Germinal center (tissue), 1 donor: ENCODE results near the gene MVB12B.
"Not testable (repeated sequence)": the region's sequence is repeated elsewhere in the genome, so short reads cannot be mapped to it uniquely, and the experiment has no call there.

Experiments used
- DNase-seq: peaks from one replicate; pipeline ENCODE4 v3.0.0; 2012; ENCODE audit warnings: mixed read lengths, low spot score

MVB12B gene, protein sequence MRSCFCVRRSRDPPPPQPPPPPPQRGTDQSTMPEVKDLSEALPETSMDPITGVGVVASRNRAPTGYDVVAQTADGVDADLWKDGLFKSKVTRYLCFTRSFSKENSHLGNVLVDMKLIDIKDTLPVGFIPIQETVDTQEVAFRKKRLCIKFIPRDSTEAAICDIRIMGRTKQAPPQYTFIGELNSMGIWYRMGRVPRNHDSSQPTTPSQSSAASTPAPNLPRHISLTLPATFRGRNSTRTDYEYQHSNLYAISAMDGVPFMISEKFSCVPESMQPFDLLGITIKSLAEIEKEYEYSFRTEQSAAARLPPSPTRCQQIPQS

DNA sequence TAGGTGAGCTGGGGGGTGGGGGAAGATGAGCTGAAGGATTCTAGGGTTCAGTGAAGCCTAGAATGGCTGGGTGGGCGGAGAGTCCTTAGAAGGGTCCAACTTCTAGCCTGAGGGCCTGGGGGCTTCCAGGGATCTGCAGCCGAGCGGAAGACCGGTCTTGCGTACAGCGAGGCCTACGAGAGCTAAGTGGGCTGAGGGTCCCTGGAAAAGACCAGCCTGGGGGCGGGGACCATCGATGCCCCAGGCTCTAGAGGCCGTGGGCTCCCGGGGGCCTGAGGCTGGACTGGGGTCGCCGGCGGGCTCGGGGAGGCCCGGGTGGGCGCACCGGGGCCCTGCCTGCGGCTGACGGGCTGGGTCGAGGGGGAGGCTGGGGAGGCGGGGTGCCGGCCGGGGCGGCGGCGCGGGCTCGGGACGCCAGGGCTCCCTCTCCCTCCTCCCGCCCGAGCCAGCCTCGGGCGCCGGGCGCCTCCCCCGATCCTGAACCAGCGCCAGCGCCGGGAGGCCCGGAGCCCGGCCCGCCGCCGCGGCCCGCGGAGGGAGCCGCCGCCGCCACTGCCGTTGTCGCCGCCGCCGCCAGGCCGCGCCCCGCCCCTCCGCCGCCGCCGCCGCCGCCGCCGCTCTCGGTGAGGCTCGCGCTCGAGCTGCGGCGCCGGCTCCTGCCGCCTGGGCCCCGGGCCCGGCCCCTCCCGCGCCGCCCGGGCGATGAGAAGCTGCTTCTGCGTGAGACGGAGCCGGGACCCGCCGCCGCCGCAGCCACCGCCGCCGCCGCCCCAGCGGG, at the start of gene MVB12B:
MVB12B (plus strand) TSS at position 602 of the 778 bp plus-strand sequence; CDS start at position 703, 101 bp downstream.
- DNase-seq = peak; percentile 73

DNA sequence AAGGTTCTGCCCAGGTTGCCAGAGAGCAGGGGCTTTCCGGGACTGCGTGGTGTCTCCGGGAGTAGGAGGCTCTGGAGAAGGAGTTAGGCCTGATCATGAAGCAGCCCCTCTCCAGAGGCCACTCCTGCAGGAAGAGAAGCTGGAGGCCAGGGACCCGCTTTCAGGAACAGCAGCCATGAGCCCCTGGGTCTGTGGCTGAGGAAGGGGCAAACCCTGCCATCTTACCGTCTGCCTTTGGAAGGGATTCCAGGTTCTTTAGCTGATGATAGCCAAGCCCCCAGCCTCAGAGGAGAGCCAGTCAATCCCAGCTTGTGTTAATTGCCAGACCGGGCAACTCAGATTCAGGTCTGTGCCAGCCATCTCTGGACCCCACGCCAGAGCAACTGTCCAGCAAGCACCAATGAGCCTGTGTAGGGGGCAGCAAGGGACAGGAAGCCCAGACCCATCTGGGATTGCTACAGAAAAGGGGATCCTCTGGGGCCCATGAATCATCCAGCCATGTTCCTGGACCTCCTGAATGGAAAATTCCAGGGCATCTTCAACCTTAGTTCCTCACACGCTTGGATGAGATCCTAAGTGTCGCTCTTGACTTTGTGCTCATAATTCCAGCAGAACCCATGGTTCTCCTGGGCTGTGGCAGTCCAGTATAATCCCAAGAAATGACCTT, 42.7 kb upstream of the MVB12B start:
- no peak for DNase-seq

DNA sequence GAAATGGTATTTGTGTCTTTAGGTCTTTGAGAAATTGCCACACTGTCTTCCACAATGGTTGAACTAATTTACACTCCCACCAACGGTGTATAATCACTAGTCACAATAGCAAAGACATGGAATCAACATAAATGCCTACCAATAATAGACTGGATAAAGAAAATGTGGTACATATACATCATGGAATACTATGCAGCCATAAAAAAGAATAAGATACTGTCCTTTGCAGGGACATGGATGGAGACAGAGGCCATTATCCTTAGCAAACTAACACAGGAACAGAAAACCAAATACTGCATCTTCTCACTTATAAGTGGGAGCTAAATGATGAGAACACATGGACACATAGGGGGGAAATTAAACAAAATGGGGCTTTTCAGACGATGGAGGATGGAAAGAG, 41.0 kb upstream of the MVB12B start:
- not testable (repeated sequence) for DNase-seq

DNA sequence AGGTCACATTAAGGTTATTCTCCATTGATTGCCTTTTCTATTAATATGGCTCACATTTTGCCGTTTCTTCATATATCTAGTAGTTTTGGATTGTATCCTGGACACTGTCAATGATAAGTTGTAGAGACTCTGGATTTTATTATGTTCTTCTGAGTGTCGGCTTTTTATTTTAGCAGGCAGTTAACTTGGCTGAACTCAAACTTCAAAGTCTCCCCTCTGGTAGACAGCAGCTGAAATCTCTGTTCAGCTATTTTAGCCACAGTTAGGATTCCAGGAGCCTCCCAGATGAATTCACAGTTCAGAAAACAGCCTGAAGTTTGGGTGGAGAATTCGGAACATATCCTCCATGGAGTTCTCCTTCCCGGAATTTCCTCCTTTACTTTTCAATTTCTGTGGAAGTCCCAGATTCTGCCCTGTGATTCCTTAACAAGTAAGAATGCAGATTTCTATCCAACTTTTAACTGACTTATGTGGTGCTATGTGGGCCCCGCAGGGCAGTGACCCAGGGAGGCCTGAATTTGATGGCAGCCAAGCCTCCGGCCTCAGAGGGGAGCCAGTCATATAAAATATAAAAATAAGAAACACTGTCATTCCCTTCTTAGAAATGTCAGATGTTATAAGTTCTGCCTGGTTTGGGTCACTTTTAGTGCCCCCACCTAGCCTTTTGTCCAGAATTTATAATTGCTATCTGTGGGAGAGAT, 39.3 kb upstream of the MVB12B start:
- no peak for DNase-seq

DNA sequence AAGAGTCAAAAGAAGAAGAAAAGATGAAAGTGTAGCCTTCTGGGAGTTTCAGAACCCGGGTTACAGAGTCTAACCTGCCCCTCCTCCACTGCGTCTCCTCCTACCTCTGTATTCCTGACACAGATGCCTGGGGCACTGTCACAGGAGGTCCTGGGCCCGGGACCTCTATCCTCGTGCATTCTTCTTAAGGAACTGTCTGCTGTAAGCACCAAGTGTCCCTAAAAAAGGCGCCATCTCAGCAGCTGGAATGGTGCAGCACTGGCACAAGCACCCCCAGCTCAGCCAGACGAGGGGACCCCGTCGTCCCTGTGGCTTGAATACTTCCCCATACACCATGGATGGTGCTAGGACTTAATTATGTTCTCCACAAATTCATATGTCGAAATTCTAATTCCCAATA, 35.8 kb upstream of the MVB12B start:
- DNase-seq = no peak

DNA sequence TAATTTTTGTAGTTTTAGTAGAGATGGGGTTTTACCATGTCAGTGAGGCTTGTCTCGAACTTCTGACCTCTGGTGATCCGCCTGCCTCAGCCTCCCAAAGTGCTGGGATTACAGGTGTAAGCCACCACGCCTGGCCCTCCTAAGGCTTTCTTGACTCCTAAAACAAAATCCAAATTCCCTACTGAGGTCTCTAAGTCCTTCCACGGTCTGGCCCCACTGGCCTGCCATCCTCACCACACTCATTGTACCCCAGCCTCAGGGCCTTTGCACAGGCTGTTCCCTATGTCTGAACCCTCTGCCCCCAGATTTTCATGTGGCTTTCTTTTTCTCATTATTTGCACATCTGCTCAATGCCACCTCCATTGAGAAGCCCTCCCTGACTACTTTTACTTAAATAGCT, 34.7 kb upstream of the MVB12B start:
- DNase-seq = no peak

DNA sequence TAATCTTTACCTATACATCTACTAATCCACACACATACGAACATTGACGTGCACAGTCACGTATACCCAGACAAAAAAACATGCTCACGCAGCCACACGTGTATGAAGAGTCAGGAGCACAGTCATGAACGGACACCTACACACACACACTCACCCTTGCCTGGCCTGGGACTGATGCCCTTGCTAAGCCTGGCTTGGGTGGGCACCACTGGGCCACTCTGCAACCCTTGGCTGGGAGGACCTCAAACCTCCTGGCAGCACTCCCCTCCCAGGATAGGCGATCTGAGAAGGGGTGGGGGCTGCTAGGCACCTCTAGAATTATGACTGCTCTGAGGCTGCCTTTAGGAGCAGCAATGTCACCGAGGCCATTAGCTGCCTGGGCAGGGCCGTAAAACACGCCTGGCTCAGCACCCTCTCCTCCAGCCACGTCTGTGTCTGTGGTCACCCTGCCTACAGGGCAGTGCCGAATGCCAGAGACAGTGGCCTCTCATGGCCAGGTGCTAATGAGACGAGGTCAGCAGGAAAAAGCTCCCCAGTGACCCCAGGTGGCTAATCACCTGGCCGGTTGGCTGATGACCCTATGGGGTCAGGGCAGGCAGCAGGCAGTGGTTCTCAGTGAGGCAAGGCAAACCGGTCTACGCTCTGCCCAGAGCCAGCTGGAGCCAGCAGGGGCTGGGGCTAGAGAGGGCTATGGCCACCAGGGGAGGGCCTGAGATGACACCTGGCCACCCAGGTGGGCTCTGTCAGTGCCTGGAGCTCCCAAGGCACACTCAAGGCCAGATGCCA, 33.7 kb upstream of the MVB12B start:
- DNase-seq = no peak

DNA sequence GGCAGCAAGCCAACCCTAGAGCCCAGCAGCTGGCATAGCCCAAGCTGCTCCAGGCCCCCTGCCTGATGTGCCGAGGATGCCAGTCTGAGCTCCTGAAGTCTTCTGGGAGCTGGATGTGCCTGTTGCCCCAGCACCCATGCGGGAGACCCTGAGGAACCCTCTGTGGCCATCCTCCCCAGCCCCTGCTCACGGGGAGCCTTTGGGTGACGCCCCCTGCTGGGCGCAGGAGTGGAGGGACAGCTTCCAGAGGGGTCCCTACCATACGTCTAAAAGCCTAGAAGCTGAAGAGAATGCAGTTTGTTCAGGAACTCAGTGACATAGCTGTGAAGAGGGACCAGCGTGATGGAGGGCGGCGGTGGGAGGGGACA, 33.1 kb upstream of the MVB12B start:
- no peak for DNase-seq

DNA sequence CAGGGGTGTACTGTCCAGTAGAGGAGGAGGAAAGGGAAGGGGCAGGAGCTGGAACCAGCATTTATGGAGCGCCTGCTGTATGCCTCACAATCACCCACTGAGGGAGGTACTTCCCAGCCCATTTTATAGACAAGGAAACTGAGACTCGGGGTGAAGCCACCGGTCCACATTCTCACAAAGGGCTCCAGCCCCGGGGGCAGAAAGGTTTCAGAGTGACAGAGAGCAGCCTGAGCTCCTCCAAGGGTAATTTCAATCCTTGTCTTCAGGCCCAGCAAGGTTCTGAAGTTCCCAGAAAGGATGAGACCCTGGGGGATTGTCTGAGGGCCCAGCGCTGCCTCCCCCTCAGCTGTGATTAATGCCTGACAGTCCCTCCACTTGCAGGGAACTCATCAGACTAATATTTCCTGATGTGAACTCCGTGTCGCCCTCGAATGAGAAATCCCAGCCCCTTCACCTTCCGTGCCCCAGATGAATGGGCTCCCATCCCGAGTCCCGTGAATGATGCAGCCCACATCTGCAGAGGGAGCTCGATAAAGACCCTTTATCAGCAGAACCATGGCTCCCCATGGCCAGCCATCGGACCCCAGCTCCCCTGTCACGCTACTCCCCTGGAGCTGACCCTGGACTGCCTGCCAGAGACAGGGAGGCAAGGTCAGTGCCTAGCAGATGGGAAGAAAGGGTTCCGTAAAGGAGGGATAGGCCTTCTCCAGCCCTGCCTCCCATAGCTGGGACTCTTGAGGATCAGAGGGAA, 32.1 kb upstream of the MVB12B start:
- no peak for DNase-seq

DNA sequence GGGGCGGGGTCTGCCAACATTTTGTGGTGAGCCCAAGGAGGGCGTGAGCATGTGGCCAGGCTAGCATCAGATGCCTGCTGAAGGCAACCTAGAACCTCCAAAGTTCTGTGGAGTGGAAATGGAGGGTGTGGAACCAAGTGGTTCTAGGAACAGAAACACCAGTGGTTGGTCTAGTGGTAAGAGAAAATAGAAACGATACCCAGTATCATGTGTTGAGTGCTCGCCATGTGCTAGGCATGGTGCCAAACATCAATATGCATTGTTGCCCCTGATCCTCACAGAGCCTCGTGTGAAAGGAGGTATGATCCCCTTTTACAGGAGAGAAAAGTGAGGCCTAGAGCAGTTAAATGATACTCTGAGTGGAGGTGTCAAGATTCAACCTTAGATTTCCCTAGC, 31.5 kb upstream of the MVB12B start:
- no peak for DNase-seq

DNA sequence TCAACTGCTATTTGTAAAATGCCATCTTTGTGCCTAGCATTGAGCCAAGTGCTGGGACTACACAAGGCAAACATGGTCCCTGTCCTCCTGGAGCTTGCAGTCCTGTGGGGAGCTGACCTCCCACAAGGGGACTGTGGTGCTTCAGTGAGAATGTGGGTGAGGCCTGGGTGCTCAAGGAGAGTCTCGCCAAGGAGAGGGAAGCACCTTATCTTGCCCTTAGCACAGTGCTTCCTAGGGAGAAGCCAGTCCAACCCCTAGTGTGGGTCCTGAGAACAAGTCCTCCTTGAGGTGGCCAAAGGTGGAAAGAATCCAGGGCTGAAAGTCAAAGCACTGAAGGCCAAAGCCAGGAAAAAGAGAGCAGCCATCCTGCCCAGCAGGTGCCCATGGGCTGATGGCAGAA, 31.1 kb upstream of the MVB12B start:
- no peak for DNase-seq

DNA sequence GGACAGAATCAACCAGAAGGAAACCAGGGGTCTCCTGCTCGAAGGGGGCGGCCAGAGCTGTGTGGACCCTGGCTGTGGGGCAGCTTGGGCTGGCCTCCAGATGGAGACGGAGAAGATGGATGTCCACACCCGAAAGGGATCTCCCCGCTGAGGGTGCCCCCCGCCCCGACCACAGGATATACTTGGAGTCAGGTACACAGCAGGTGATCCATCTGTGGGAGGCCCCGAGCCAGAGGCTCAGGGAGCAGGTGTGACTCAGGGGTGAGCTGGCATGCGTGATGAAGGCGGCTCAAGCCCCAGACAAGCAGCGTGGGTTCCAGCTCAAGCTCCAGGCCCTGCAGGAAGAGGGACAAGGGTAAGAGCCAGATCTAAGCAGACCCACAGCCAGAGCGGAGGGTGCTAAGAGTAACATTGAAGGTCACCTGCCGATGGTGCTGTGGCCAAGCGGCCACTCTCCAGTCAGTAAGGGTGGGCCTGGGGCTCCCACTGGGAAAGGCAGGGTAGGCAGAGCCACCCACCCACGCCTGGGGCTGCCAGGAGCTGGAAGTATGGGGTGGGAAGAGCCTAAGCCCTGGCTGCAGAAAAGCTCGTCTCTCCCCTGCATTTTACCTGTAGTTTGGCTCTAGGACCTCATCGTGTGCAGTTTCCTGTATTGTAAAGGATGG, 30.6 kb upstream of the MVB12B start:
- DNase-seq = no peak

DNA sequence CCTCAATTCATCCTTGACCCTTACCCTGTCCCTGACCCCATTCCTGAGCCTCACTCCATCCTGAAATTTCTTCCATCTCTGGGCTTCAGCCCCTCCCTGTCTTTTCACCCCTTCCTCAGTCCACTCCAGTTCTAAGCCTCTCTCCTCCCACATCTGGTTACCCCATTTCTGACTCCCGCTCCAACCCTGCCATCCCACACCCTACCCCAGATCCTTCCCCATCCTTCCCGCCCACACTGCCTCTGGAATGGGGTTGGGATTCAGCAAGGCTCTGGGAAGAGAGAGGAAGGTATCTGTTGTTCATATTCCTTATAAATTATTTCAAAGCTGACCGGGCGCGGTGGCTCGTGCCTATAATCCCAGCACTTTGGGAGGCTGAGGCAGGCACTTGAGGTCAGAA, 29.9 kb upstream of the MVB12B start:
- DNase-seq = no peak

DNA sequence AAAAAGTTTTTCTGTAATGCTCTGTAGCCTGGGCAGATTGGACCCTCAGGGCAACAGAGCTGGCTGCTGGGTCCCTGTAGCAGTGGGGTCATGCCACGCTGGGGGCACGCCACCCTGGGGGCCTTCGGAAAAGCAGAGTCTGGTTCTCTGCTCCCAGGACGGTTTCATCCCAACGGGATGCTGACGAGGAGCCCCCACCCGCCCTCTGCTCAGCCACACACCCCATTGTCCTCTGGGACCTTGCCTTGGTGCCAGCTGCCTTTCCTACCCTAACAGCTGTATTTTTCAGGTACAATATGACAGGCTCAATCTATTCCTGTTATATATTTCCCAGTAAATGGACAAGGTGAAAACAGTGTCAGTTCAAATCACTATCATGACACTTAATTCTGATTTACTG, 29.0 kb upstream of the MVB12B start:
- no peak for DNase-seq

DNA sequence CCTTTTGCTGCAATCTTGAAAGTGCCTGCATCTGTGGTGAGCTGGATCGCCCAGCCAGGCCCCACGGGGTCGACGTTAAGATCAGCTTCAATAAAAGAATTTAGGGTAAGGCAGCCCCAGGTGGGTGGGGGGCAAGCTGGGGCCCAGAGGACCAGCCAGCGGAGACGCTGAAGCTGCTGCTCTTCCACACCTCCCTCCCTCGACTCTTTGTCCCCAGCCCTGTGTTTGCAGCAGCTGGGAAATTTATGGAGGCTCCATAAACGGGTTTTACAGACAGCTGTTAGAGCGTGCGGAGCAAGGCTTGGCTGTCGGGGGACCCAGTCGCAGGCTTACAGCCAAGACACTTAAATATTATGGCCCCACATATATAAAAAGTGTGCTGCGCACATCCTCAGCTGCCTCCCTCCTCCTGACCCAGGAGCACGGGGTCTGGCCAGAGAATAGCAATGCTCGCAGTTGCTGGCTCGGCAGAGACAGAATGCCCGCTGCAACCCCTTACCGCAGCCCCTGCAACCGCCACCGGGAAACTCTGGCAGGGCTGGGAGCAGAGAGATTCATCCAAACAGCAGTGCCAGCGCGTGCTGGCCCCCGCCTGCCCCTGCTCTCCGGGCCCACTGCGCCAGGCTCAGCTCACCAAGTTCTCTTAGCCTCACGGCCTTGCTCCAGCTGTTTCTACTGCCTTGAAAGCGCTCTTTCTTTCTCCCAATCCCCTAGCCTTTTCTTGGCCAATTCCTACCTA, 28.4 kb upstream of the MVB12B start:
- no peak for DNase-seq

DNA sequence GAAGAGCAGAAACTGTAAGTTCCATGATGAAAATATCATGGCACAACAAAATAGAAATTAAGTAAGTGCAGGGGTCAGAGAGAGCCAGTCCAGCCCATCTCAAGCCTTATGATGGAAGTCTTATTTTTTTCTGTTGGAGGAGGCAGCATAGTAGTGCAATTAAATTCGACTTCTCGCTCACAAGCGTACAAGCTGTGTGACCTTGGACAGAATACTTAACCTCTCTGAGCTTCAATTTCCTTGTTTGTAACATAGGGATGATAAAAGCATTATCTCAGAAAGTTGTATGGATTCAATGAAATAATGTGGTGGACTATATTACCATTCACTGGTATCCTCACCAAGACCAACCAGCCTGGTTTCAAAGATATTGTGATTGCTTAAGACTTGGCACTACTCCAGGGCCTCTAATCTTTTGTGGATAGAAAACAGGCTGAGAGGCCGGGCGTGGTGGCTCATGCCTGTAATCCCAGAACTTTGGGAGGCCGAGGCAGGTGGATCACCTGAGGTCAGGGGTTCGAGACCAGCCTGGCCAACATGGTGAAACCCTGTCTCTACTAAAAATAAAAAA, 26.8 kb upstream of the MVB12B start:
- DNase-seq = no peak

DNA sequence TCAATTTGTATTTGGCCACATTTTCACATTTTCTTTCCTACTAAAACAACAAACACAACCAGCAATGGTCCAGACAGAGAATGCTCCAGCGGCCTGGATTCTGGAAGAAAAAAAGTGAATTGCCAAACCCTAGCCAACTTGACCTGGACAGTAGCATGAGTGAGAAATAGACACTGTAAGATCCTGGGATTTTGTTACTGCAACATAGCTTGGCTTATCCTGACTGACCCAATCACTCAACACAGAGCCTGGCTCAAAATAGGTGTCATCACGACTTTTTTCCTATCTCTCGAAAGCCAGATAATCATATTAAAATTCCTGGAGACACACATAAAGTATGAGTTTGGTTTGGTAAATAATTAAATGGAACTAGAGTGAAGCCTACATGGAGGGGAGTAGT, 25.4 kb upstream of the MVB12B start:
- no peak for DNase-seq

DNA sequence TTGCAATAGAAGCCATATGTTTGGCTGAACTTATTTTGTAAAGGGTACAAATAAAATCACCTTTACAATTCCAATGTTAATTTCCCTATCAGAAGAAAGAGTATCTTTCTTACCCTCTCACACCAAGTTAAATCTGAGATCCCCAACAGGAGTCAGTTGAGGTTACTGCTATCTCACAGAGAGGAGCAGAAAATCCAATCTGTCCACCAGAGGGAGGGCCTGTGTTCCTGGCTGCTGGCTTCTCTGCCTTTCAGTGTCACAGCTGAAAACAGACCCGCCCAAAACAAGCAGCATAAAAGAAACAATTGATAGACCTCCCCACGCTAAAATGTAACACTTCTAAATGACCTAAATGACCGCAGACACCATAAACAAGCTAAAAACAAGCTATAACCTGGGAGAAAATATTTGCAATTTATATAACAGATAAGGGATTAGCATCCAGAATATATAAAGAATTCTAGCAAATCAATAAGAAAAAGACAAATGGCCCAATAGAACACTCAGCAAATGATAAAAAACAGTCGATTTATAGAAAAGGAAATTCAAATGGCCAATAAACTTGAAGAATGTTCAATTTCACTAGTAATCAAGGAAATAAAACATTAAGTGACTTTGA, 24.5 kb upstream of the MVB12B start:
- peak; percentile 41 for DNase-seq

DNA sequence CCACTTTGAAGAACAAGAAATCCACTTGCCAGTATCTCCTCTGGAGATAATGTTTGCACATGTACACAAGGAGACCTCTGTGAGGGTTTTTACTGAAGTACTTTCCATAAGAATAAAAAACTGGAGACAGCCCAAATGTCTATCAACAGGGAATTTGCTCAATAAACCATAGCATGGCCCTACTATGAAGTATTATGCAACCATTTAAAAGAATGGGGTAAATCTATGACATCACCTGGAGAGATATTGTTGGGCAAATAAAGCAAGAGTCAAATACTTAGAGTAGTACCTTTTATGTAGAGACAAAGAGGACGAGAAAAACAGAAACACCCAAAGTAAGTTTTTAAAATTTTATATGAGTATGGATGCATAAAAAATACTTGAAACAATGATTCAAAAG, 23.9 kb upstream of the MVB12B start:
- no peak for DNase-seq
